GM12875 (cell line): ENCODE measurements around the gene KIF16B.
A peak's percentile ranks its signal among the peaks of the same experiment; 100 is the strongest.

Experiments used
- H3K4me3 ChIP-seq: one replicate; pipeline ENCODE4 v1.5.1; 2011; ENCODE audit warnings: low read depth, low read length, control low read depth
- TF ChIP-seq, protein P1 (sequence below): IDR thresholded peaks from 2 replicates; pipeline ENCODE4 v1.5.1; 2011; ENCODE audit warnings: low read depth, mild to moderate bottlenecking, control low read depth, inconsistent platforms, low read length, moderate library complexity, borderline replicate concordance; ENCODE audit not compliant: insufficient read depth

KIF16B gene

DNA sequence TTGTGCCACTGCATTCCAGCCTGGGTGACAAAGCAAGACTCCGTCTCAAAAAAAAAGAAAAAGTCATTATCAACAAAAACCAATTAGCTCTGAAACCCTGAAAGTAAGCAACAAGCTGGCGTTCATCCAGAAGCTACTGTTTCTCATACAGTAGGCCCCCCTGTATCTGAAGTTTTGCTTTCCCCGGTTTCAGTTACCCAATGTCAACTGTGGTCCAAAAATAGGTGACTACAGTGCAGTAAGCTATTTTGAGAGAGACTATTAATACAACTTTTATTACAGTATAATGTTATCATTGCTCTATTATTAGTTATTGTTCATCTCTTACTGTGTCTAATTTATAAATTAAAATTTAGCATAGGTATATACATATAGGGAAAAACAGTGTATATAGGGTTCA is 135.1 kb downstream of the KIF16B start:
- TF ChIP-seq, protein P1, sequence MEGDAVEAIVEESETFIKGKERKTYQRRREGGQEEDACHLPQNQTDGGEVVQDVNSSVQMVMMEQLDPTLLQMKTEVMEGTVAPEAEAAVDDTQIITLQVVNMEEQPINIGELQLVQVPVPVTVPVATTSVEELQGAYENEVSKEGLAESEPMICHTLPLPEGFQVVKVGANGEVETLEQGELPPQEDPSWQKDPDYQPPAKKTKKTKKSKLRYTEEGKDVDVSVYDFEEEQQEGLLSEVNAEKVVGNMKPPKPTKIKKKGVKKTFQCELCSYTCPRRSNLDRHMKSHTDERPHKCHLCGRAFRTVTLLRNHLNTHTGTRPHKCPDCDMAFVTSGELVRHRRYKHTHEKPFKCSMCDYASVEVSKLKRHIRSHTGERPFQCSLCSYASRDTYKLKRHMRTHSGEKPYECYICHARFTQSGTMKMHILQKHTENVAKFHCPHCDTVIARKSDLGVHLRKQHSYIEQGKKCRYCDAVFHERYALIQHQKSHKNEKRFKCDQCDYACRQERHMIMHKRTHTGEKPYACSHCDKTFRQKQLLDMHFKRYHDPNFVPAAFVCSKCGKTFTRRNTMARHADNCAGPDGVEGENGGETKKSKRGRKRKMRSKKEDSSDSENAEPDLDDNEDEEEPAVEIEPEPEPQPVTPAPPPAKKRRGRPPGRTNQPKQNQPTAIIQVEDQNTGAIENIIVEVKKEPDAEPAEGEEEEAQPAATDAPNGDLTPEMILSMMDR: no peak

GRCh38 chr20:16437387-16437996 is 135.8 kb downstream of the KIF16B start:
- TF ChIP-seq, protein P1: no peak
- H3K4me3 ChIP-seq: no peak overlapping the region

More for the DNA sequence above, 135.1 kb downstream of the KIF16B start:
- H3K4me3 ChIP-seq: no peak overlapping the region

DNA sequence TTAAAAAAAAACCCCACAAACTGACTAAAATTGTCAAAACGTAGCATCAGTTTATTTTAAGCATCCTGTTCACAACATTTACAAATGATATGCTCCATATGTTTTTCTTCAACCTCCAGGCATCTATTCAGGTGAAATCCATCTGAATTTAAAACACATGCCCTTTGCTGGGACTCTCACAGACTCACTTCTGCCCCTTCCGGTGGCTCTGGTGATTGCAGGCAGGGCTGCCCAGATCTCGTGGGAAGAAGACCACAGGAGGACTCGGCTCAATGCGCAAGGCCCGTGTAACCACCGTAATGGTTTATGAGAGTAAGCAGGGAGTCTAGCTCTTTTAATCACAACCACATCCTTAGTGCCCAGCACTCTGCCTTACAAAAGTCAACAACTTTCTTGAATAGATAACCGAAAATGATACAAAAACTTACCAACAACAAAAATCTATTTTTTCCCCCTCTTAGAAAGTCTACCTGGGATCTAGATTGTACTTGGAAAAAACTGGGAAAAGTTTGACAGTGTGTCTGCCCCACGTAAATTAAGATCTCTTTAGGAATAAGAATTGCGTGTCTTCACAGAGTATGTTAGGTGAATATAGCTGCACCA is 139.1 kb downstream of the KIF16B start:
- TF ChIP-seq, protein P1: peak; percentile 77
- H3K4me3 ChIP-seq: no peak overlapping the region

GRCh38 chr20:16433293-16433580 is 140.0 kb downstream of the KIF16B start:
- TF ChIP-seq, protein P1: no peak
- H3K4me3 ChIP-seq: no peak overlapping the region

GRCh38 chr20:16432466-16433292 is 140.6 kb downstream of the KIF16B start:
- TF ChIP-seq, protein P1: no peak
- no peak overlapping the region for H3K4me3 ChIP-seq

GRCh38 chr20:16428112-16428511 is 145.1 kb downstream of the KIF16B start:
- TF ChIP-seq, protein P1: no peak
- no peak overlapping the region for H3K4me3 ChIP-seq
